ENCODE results near the gene C9orf50. TPM values are rescaled to one million over a fixed set of nuclear protein-coding genes. Genes with fewer than 3 reads are reported as not detected.

The C9orf50 gene
- total and polyA plus RNA-seq, 7 donors: not detected

- Histone ChIP-seq H3K27ac (no peak overlapping the region), H3K9me3 (no peaks in the 10 kb centered on the region), H3K36me3 (ENCODE audit: insufficient read depth in 1 of 2, low read depth in 1 of 2) (no peaks in the 10 kb centered on the region), H3K27me3 (ENCODE audit: insufficient read depth in 3 of 3, low read length in 2 of 3) (peaks cover 0 to 4% (median 0%) of the 10 kb centered on the region in 3 donors), H3K4me3 (no peak overlapping the region), H3K4me1 (no peaks in the 10 kb centered on the region)
- ATAC-seq (no peak), DNase-seq (no peak)
- 74 to 84% (median 80%) methylated on average over 7 of the region's 7 CpGs for WGBS, 3 donors
- intact Hi-C loops (cut with DNase I): no loop called here
- no peak for TF ChIP-seq CTCF (IDR thresholded peaks at IDR 0.05)
Measured at GRCh38 chr9:129655154-129655553, 34.3 kb upstream of the C9orf50 start.

DNA sequence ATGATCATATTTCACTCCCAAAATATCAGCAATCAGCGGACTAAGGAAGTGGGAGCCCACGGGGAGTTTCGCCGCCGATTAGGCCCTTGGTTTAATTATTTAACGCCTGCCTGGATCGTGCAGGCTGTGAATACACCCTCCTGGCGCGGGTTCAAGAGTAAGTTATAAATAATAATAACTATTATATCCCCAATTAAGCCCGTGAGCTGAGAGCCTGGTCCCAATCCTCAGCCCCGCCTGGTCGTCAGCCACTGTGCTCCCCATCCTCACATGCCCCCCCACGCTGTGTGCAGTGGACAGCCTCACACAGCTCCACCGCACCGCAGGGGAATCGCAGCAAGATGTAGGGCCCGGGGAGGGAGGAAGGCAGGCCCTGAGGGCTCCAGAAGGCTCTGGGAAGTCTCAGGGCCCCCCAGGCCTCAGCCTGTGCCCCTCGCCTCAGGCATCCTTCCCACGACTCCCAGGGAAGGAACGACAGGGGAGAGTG is 33.7 kb upstream of the C9orf50 start:
- Histone ChIP-seq H3K9me3 (no peaks in the 10 kb centered on the region), H3K4me3 (no peak overlapping the region), H3K4me1 (no peaks in the 10 kb centered on the region), H3K27me3 (ENCODE audit: insufficient read depth in 3 of 3, low read length in 2 of 3) (peaks cover 0 to 4% (median 0%) of the 10 kb centered on the region in 3 donors), H3K27ac (no peak overlapping the region), H3K36me3 (ENCODE audit: insufficient read depth in 1 of 2, low read depth in 1 of 2) (no peaks in the 10 kb centered on the region)
- TF ChIP-seq CTCF (IDR thresholded peaks at IDR 0.05): no peak
- 28 to 40% (median 38%) methylated on average over 20 of the region's 20 CpGs for WGBS, 3 donors
- DNase-seq: no peak
- no peak for ATAC-seq
- intact Hi-C loops (cut with DNase I): no loop called here

DNA sequence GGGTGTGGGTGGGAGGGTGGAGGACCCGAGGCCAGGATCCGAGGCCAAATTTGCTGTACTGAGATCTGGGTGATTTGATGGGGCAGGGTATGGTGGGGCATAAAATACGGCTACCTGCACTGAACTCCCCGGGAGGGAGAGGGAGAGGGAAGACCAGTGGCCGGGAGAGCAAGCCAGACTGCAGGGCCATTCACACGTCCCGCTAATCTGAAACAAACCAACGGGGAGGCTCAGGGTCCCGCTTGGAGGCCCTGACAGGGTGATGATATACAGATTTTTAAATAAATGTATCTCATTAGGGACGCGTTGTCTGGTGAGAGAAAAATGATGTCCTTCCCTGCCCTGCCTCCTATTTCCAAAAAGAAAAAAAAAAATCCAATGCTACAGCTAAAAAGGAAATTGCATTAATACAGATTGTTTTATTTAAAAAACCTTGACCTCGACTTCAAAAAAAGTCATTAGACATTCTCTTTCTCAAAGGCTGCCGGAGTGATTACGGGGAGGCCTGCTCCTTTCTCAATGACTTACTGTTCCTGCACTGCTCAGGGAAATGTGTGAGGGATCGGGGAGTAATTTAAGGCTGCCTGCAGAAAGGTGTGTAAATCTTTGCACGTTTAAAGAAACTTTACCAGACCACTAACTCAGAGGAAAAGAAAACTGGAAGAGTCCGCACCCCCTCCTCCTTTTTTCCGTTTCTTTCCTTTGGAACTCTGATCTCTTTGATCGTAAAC is 33.1 kb upstream of the C9orf50 start:
- DNase-seq (no peak), ATAC-seq (no peak)
- intact Hi-C loops (cut with DNase I): no loop called here
- H3K4me1 ChIP-seq: no peaks in the 10 kb centered on the region
- WGBS, 3 donors: 44 to 47% (median 45%) methylated on average over 19 of the region's 19 CpGs
- H3K27ac ChIP-seq: no peak overlapping the region
- no peak overlapping the region for H3K4me3 ChIP-seq
- TF ChIP-seq CTCF (IDR thresholded peaks at IDR 0.05): no peak
- H3K36me3 ChIP-seq (ENCODE audit: insufficient read depth in 1 of 2, low read depth in 1 of 2): no peaks in the 10 kb centered on the region
- peaks cover 0 to 4% (median 0%) of the 10 kb centered on the region in 3 donors for H3K27me3 ChIP-seq (ENCODE audit: insufficient read depth in 3 of 3, low read length in 2 of 3)
- H3K9me3 ChIP-seq: no peaks in the 10 kb centered on the region

DNA sequence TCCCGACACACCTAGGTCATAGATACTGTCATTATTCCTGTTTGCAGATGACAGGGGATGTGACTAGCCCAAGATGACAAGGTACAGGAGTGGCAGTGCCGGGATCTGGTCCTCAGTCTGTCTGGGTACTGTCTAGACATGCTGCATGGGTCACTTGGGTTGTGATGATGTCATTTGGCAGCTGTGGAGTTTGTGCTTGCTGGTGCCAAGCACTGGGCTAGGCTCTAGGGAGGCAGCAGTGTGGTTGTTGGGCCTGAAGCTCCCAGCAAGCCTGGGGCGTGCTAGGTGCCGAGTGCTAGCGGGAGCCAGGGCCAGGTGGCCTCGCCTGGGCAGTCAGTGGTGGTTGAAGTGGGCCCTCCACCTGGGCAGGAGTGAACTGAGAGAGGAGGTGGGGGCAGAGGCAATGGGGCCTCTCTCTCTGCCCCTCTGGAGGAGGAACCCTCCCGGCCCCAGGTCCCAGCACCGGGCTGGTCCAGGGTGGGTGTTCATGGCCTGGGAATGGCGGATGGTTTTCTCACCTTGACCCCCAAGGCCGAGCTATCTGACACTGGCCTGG is 29.9 kb upstream of the C9orf50 start:
- no peak for ATAC-seq
- TF ChIP-seq CTCF (IDR thresholded peaks at IDR 0.05): no peak

More for the DNA sequence above, 29.9 kb upstream of the C9orf50 start:
- no peaks in the 10 kb centered on the region for H3K27me3 ChIP-seq (ENCODE audit: insufficient read depth in 3 of 3, low read length in 2 of 3)
- intact Hi-C loops (cut with DNase I): no loop called here
- H3K4me1 ChIP-seq: no peaks in the 10 kb centered on the region
- H3K27ac ChIP-seq: no peak overlapping the region
- no peaks in the 10 kb centered on the region for H3K9me3 ChIP-seq
- no peak for DNase-seq
- H3K4me3 ChIP-seq: no peak overlapping the region
- 84 to 86% (median 84%) methylated on average over 10 of the region's 10 CpGs for WGBS, 3 donors
- H3K36me3 ChIP-seq (ENCODE audit: insufficient read depth in 1 of 2, low read depth in 1 of 2): no peaks in the 10 kb centered on the region
